CD4-positive, alpha-beta T cell treated with Interleukin-6 at 100 ng/mL for 8 hours (primary cell): ENCODE data around the gene SKAP2.

Source experiments
- DNase-seq: peaks from one replicate; pipeline ENCODE4 v3.0.0-alpha.2; 2020; ENCODE audit warnings: mixed read lengths, low spot score

SKAP2 gene

GRCh38 chr7:26777385-26777784 is 87.0 kb downstream of the SKAP2 start:
- no peak for DNase-seq

GRCh38 chr7:26760501-26760900 is 103.9 kb downstream of the SKAP2 start:
- DNase-seq = no peak

- no peak for DNase-seq
Measured at GRCh38 chr7:26759108-26759507, 105.3 kb downstream of the SKAP2 start.

DNA sequence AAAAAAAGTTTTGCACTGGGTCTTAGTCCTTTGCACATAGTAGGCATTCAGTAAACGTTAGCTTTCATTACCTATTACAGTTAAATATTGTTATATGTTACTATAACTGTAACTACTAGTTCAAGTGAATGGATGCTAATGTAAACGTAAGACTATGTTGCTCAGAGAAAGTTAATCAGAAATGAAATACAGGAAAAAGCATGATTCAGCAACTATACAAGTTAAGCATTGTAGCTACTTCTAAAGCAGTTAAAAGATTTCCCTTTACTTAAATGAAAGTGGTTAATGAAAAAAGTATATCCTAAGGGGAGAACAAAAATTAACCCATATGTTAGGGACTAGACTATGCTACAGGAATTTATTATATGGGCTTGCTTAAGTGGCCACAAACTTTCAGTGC is 121.2 kb downstream of the SKAP2 start:
- DNase-seq = no peak

DNA sequence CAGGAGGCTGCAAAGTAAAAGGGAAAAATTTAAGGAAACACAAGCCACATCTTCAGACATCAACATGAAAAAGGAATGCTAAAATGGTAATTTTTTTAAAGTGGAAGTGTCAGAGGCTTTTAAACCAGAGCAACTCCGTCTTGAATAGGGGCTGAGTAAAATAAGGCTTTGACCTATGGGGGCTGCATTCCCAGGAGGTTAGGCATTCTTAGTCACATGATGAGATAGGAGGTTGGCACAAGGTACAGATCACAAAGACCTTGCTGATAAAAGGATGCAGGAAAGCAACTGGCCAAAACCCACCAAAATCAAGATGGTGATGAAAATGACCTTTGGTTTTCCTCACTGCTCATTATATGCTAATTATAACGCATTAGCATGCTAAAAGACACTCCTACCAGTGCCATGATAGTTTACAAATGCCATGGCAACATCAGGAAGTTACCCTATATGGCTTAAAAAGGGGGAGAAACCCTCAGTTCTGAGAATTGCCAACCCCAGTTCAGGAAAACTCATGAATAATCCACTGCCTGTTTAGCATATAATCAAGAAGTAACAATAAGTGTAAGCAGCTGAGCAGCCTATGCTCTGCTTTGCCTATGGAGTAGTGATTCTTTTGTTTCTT is 128.3 kb downstream of the SKAP2 start:
- no peak for DNase-seq

GRCh38 chr7:26729150-26729775 is 135.1 kb downstream of the SKAP2 start:
- no peak for DNase-seq

- no peak for DNase-seq
Measured at GRCh38 chr7:26726051-26726450, 138.3 kb downstream of the SKAP2 start.

DNA sequence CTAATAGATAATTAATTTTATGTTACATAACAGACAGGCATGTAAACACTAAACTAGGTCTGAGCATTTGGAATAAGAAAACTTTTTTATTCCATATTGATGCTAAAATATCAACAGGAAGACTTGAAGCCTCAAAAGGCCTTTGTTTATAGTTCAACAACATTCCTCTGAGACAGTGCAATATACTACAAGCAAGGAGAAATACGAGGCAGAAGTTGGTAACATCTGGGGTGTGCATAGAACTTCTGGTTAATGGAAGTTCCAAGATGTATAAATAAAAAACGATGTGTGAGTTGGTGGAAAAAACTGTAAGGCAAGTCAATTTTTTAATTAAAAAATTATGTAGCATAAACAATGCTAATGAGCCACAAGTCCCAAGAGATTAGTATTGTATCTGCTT is 139.6 kb downstream of the SKAP2 start:
- DNase-seq = no peak

DNA sequence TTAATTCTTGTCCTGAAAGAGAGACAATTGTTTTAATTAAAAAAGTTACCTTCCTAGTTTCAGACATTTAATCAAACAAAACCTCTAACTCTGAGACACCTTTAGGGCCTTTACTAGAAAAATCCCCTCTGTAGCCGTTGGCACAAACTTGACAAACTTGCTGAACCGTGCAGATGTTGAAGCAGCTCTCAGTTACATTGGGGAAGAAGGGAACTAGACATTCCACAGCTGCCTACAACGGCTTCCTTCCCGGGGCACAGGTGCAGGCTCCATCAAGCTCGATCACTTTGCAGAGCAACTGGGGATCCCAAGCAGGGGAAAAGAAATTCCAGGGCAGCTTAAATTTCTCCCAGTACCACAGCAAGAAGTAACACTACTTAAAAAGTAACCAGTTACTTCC is 141.3 kb downstream of the SKAP2 start:
- DNase-seq = no peak

- no peak for DNase-seq
Measured at GRCh38 chr7:26721450-26721849, 142.9 kb downstream of the SKAP2 start.

- no peak for DNase-seq
Measured at GRCh38 chr7:26718063-26718462, 146.3 kb downstream of the SKAP2 start.

DNA sequence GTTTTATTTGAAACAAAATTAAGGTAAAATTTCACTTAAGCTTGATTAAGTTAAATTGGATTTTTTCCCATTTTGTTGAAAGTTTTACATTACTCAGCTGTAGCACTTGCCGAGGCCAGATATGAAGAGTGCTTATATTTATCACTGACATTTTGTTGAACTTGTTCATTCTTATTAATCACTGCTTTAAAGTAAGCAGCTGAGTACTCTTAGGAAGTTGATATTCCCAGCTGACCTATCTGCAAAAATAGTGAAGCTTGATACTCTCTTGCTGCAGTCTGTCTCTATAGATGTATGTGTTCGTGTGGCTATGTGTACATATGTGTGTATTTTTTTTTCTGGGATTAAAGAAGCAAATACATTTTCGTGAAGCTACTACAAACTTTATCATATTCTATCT is 150.0 kb downstream of the SKAP2 start:
- no peak for DNase-seq

- DNase-seq = no peak
Measured at GRCh38 chr7:26714006-26714405, 150.4 kb downstream of the SKAP2 start.

- no peak for DNase-seq
Measured at GRCh38 chr7:26709210-26709990, 155.0 kb downstream of the SKAP2 start.

DNA sequence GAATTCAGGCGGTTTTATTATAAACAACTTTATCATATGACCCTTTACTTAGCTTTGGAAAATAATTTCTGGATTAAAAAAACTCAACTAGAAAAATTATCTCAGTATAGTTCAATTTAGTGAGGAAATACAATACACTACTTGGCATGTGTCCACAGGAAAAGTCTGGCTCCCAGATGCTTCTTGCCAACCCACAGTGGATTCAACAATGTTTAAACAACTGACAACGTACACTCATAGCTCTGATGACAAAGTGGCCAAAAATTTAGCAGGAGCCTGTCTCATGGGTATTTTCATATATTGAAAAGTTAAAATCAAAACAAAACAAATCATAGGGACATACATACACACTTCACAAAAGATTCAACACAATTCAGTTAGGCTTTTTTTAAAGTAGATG is 158.8 kb downstream of the SKAP2 start:
- DNase-seq = no peak

GRCh38 chr7:26704786-26705185 is 159.6 kb downstream of the SKAP2 start:
- no peak for DNase-seq

- DNase-seq = no peak
Measured at GRCh38 chr7:26704036-26704435, 160.4 kb downstream of the SKAP2 start.

DNA sequence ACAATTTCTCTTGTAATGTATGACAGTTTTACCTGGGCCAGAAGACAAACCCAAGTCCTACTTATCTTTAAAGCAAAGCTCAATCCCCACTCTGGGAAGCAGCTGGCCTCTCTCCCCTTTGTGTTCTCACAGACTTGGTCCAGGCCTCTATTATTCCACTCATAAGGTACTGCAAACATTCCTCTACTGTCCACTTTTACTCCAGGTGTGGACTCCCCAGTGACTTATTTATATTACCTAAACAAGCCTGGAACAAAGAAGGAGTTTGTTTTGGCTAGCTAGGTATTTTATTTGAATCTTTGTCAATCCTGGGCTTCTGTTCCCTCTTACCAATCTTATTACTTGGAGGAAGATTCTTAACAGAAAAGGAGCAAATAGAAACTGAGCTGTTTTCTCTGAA is 163.5 kb downstream of the SKAP2 start:
- no peak for DNase-seq

- no peak for DNase-seq
Measured at GRCh38 chr7:26700386-26700785, 164.0 kb downstream of the SKAP2 start.

DNA sequence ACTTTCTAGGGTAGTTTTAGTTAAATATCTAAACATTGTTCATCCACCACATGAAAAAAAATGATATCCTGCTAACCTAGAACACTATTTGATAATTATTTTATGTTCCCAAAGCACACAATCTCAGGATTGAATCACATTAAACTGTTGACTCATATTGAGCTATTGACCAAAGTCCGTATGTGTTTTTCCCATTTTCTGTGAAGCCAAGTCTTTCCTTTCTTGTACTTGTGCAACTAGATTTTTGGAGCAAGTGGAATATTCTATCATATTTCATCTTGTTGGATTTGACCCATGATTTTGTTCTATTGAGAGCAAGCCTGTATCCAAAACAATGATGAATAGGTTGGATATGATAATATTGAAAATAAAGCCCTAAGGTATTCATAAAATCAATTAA is 164.6 kb downstream of the SKAP2 start:
- no peak for DNase-seq

- no peak for DNase-seq
Measured at GRCh38 chr7:26698806-26699205, 165.6 kb downstream of the SKAP2 start.

- DNase-seq = no peak
Measured at GRCh38 chr7:26698194-26698593, 166.2 kb downstream of the SKAP2 start.

DNA sequence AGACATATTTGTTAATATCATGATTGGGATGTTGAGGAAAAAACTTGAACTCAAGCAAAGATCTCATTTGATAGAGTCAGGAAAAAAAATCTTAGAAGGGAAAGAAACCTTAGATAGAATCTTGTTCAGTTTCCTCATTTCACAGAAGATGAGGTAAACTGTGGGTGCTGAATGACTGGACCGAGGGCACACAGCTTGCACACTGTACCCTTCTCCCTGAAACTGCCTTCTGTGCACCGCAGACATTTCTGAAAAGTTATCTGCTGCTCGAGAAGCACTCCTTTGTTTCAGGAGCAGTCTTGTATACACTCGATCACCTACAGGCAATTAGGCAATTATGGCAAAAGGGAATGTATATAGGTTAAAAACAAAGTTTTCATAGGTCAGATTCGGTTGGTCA is 167.4 kb downstream of the SKAP2 start:
- DNase-seq = no peak
